T1000 (cell line): Measurements from ENCODE around the gene DGLUCY.
"Not testable (repeated sequence)": the region's sequence is repeated elsewhere in the genome, so short reads cannot be mapped to it uniquely, and the experiment has no call there.

Source experiments
- DNase-seq: peaks from one replicate; lab custom pipeline; 2025; ENCODE audit warnings: mixed read lengths; lab: John Stamatoyannopoulos, UW

Gene DGLUCY

DNA sequence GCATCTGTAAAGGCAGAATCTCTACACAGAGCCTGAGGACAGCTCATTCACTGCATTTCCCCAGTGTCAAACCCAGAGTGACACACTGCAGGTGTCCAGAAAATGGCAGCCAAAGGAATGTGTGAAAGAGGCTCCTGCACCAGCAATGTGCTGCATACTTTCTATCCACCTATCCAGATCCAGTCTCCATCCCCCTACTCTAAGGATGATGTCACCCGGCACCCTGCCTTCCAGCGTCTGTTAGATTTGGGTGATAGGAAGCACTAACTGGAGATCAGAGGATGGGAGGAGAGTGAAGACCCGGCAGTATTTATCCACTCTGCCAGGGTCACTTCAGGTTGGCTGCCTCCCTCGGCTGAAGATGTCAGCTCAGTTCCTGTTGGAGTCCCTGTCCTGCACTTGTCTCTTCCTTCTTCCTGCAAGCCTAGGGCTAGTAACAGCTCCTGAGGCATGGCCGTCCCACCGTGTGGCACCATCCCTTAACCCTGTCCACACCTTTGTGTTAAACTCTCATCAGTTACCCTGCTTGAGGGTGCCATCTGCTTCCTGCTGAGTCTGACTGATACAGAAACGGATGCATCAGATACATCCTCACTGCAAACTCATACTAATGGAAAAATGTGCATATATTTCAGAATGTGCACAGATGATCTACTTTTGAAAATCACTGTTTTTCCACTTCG lies 143.6 kb downstream of the DGLUCY start:
- DNase-seq, result no peak

DNA sequence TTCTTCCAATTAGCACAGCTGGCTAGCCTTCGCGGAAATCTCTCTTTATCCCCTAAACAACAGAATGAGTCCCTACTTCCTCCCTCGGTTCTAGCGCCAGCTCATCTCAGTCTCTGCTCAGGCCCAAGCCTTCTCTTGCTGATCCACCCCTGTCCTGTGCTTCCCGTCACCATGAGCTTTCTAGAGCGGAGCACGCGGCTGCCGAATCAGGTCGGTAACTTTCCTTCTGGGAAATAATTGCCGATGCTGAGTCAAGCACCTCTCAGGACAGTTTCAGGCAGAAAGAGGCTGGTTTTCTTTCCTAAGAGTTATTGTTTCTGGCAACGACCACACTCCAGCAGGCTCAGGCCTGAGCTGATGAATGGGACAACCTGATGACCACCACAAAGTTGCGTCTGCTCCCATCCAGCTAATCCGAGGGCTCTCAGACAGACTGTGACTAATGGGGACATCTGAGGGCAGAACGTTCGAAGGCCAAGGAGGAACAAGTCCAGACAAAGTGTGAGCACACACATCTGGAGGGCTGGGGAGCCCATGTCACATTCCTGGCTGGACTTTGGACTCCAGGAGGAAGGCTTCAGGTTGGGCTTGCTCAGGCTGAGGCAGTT lies 144.2 kb downstream of the DGLUCY start:
- no peak for DNase-seq

DNA sequence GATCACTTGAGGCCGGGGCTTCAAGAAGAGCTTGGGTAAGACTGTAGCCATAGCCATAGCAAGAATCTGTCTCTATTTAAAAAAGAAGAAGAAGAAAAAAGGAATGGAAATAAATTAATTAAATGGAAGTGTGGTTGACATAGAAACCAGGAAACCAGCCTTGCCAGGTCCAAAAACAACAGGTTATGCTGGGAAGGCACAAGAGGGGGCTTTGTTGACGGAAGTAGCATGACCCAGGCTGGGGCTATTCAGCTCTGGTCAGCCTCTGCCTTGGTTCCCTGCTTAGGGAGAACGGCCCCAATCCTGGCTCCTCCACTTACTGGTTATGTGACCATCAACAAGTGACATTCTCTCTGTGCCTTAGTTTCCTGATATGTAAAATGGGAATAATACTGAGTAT lies 145.0 kb downstream of the DGLUCY start:
- no peak for DNase-seq

DNA sequence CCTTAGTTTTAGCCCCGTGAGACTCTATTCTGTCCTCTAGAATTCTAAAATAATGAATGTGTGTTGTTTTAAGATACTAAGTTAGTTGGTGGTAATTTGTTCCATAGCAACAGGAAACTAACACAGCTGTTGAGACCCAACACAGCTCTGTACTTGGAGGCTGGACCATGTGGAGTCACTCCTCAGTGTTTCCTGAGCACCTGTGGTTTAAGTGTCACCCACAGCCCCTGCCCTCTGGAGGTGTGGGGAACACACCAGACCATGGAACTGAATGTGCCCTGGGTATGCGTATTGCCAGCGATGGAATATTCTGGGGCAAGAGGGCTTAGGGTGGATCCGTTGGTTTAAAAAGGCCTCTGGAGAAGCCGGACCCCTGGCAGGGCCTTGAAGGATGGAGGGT lies 147.2 kb downstream of the DGLUCY start:
- DNase-seq, result no peak

DNA sequence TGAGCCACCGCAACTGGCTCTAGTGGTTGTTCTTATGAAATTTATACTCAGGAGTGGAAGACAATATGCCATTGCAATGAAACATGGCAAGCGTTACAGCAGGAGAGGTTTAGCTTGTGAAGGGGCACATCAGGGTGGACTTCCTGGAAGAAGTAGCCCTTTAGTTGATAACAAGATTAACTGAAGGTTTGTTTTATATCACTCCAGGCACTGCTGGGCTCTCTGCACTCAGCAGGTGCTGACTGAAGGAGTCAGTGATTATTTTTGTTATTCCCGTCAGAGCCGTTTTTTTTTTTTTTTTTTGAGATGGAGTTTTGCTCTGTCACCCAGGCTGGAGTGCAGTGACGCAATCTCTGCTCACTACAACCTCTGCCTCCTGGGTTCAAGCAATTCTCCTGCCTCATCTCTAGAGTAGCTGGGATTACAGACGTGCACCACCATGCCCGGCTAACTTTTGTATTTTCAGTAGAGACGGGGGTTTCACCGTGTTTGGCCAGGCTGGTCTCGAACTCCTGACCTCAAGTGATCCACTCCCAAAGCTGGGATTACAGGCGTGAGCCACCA lies 148.2 kb downstream of the DGLUCY start:
- no peak for DNase-seq

DNA sequence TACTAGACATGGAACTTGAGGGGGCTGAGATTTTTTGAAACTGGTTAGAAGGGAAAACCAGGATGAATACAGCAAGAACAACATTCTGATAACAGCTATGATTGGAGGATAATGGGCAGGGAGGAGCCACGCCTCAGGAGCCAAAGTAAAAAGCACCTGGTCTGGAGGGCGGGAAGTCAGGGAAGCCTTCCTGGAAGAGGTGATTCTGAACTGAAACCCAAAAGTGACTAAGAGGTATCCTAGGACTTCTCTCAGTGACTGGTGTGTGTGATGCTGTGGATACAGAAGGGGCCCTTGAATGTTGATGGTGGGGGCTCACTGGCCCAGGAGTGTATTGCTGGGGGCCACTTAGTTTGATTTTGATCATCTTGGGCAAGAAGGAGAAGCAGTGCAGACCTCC lies 149.5 kb downstream of the DGLUCY start:
- DNase-seq, result no peak

DNA sequence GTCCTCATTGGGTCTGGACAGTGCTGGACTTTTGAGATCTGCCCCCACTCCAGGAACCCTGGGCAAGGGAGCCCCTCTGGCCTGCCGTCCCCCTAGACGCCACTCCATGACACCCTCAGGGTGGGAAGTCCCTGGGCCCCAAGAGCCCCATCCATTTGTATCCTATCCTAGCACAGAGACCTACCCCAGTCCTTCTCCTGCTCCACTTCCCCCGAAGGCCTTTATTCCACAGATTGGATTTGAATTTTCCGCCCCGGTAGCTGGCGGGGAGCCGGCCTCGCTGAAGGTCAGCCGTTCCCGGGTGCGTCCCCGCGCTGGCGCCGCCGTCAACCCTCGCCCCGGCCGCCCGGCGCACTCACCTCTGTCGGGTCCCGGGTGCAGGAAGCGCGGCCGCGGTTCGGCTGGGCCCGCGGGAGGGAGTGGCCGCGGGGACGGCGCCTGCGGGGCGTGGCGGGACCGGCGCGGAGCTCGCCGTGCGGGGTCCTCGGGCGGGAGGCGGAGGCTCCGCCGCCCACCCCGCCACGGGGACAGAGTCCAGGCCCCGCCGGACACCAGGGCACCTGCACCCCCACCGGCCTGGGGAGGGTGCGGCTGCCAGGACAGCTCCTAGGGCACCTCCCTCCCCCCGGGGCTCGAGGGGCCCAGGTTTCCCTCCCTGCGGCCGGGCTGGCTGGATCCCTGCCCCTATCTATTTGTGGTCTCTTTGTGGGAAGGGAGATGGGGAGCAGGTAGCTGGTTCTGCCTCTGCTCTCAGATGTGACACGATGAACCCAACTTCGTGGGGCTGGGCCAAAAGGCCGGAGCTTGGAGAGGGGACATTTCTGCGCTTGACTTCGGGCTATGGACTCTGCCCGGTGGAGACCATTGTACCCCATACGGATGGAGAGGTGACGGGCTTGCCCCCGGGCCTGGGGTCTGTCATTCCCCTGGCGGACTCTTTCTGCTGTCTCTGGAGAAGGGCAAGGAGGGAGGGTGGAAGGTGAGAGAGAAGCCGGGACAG lies 150.6 kb downstream of the DGLUCY start:
- no peak for DNase-seq

DNA sequence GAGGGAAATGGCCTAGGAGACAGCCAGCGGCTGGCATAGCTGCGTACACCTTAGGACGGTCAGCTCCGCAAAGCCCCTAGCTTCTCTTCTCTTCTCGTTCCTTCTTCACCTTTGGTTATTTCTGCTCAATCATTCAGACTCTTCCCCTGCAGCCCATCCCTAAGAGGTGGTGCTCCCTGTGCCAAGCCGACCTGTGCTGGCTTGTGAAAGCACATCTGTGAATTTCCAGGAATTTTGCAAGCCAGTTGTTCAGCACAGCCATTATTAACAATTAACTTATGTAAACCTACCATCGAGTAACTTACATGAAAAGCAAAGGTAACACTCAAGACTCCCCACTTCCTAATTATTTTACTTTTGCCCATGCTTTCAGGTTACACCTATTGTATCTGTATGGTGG lies 151.5 kb downstream of the DGLUCY start:
- no peak for DNase-seq

DNA sequence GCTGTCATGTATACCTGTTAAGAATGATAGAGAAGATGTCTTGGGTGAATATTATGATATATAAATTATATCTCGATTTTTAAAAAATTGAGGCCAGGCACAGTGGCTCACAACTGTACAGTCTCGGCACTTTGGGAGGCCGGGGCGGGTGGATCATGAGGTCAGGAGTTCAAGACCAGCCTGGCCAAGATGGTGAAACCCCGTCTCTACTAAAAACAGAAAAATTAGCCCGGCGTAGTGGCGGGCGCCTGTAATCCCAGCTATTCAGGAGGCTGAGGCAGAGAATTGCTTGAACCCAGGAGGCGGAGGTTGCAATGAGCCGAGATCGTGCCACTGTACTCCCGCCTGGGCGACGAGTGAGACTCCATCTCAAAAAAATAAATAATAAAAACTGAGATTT lies 152.4 kb downstream of the DGLUCY start:
- not testable (repeated sequence) for DNase-seq

DNA sequence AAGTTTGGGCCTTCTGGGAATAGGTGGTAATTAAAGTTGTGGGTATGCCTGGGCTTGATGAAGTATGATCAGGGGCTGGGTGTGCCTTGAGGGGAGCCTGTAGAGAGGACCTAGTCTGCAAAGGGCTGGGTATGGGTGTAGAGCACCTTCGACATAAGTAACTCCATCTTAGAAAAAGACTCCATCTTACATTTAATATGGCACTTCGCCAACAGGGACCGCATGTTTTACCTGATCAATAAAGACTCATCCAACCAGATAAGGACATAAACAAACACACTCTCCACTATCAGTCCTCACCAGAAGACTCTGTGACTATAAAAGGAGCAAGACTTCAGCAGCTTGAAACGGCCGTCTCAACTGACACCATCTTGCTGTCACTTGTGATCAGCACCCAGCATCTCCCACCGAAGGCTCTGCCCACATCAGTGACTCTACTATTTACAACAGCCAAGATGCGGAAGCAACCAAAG lies 154.1 kb downstream of the DGLUCY start:
- no peak for DNase-seq

DNA sequence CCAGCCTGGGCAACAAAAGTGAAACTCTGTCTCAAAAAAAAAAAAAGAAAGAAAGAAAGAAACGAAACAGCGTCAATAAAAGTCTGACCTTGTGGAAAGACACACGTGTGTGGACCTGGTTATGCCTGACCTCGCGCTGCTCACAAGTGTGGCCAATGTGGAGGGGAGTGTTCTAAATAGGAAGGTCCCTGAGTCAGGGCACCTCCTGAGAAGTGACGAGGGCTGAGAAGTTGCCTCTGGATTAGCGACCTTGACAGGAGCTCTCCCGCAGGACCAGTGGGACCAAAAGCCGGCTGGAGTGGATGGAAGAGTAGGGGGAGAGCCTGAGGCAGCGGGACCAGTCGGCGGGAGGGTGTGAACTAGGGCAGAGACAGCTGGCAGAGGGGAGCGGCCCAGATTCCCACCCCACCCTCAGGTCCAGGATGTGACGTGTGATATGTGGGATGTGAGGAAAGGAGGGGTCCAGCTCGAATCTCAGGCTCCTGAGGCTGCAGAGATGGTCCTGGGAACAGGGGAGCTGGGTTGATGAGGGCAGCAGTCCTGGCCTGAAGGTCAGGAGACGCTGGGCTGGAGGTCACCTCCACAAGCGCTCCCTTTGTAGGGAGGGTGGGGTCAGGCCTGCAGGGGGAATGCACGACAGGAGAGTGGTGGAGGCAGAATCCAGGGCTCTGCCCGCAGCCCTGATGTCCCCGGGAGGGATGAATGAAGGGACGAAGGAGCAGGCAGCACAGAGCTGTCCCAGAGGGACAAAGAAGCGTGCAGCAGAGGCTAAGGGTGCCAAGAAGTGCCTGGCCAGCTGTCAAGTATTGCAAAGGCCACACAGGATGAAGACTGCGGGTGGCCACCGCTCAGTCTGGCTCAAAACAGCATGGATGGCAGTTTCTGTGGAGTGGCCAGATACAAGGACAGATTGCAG lies 155.5 kb downstream of the DGLUCY start:
- DNase-seq, result no peak

DNA sequence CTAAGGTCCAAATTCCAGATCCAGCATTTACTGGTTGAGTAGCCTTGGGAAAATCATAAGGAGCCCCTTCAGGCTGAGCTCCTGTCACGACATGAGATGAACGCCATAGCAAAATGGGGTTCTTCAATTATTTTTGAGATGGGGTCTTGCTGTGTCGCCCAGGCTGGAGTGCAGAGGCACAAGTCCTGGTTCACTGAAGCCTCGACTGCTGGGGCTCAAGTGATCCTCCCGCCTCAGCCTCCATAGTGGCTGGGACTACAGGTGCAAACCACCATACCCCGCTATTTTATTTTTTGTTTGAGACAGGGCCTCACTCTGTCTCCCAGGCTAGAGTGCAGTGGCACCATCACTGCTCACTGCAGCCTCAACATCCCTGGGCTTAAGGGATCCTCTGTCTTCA lies 156.3 kb downstream of the DGLUCY start:
- no peak for DNase-seq

DNA sequence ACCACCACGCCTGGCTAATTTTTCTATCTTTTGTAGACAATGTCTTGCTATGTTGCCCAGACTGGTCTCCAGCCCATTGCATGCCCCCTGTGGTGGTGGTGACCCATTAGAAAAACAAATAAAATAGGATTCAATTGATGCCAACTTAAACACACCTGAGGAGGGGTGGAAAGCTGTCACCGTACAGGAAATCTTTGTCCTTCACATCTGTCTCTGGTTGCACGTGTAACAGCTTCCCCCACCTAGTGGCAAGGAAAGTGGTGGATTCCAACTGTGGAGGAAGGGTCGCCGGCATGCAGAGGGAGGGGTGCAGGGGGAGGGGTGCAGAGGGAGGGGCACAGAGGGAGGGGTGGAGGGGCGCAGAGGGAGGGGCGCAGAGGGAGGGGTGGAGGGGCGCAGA lies 156.7 kb downstream of the DGLUCY start:
- no peak for DNase-seq

DNA sequence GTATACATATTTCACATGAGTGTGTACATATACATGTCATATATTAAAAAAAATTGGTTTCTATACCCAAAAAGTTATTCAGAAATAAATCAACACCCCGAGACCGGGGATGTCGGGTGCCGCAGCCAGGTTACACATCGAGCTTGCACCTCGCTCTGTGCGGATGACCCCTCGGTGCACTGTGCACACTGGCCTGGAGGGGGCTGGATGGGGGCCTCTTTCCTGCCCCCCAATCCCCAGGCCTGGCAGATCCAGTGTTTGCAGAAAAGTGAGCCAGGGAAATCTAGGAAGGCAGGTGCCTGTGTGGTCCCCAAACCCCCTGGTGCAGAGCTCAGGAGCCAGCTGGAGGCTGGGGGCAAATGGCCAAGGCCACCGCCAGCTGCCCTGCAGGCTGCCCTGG lies 157.8 kb downstream of the DGLUCY start:
- no peak for DNase-seq

DNA sequence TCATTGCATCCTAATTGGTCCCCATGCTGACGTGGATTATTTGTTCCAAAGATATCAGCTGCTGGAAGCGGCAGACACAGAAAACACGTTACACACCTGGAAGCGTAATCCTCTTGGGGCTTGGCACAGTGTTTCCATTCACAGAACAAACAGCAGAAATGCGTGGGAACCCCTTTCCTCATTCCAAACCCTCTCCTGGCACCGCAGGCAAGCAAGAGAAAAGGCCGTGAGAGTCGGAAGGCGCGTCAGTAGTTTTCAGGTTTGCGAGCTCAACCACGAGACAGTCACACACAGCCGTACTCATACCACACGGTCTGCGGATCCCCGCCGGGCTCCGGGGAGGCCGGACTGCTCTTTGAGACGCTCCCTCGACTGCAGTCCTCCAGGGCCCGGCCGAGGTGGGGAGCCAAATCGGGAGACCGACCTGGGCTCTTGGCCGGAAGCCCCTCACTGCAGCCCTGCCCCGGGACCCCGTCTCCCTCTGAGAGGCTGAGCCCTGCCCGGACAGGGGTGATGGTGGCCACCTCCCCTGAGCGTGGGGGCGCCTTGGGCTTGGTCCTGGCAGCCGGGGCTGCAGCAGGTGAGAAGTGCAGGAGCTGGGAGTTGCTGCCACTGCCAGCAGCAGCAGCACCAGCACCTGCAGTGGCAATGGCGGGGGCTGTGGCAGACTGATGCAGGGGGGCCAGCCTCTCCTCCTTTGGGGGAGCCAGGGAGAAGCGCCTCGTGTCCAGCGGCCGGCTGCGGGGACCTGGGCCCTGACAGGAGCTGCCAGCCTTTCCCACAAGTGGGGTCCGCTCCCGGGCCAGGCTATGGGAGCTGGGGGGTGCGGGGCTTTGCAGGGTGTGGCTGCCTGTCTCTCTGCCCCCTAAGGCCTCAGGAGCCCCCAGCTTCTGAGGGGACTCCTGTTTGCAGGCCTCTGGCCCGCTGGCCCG lies 158.7 kb downstream of the DGLUCY start:
- DNase-seq, result no peak

DNA sequence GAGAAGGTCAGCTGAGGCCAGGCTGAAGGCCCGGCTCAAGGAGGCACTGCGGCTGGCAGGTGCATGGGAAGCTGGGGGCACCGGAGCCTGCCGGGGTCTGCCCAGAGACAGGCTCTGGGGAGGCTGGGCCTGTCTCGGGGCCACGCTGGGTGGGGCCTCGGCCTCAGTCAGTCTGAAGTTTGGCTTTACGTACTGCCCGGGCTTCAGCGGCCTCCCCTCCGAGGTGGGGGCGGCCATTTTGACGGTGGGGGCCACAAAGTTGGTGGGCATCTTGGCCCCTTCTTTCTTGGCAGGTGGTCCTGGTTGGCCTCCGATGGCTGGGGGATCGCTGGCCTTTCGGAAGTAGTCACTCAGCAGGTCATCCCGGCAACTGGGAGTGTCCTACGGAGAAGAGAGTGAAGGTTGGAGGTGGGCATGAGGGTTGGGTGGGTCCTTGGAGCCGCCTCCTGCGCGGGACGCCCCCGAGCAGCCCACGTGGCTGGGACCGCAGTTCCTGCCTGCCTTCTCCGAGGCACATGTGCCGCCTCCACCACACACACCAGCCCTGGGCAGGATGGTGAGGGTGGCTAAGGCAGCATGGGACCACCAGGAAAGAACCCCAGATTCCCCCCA lies 159.5 kb downstream of the DGLUCY start:
- no peak for DNase-seq

DNA sequence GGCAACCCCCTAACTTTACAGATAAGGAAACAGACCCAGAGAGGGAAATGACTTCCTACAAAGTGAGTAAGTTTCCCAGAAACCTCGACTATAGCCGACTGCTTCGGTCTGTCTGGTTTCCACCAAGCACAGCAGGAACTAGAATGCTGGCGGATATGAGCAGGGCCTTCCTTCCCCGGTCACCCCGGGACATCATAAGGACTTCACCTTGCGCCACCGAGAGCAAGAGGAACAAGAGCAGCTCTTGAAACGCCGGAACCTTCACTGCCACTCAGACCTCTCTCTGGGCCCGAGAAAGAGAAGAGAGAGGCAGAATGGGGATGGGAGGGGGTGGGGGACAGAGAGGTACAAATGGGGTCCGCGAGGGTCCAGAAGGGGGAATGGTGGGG lies 160.0 kb downstream of the DGLUCY start:
- no peak for DNase-seq

DNA sequence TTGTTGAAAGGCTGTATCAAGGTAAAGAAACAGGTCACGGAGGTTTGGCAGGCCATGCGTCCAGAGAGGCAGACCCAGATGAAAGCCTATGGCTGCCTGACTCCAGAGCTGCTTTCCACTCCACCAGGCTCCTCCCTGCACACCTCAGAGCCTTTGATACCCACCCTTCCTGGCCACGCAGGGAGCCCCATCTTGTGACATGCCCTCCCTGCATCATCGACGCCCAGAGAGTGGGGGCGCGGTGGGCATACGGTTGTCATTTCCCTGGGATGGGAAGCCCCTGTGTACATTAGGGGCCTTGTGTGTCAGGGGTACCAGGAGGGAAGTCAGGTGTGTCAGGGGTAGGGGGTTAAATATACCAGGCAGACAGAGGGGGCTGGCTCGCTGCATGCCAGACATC lies 160.9 kb downstream of the DGLUCY start:
- no peak for DNase-seq
